Vagina (tissue), 2 donors: ENCODE results near the gene SNORC. TPM values are rescaled to one million over a fixed set of nuclear protein-coding genes. Genes with fewer than 3 reads are reported as not detected.

Source experiments
- DNase-seq, 2 donors: peaks; one replicate each; pipeline ENCODE4 v3.0.0-alpha.2; 2017; ENCODE audit errors: extremely low spot score in 2 of 2
- H3K27ac ChIP-seq: fragments of 200-600 bp; sonication (generic); one replicate; pipeline ENCODE4 v1.5.1; 2019
- H3K27me3 ChIP-seq: fragments of 200-600 bp; sonication (generic); one replicate; pipeline ENCODE4 v1.5.1; 2019
- H3K36me3 ChIP-seq, 2 donors: fragments of 200-600 bp; sonication (generic); one replicate each; pipeline ENCODE4 v1.5.1; 2017 to 2019
- H3K4me1 ChIP-seq: fragments of 200-600 bp; sonication (generic); one replicate; pipeline ENCODE4 v1.5.1; 2019
- H3K4me3 ChIP-seq, 2 donors: fragments of 200-600 bp; sonication (generic); 1 replicate in 1 of 2; 2 replicates in 1 of 2; pipeline ENCODE4 v1.5.1; 2016 to 2019
- H3K9me3 ChIP-seq: fragments of 200-600 bp; sonication (generic); one replicate; pipeline ENCODE4 v1.5.1; 2019
- intact Hi-C: fragments of 100-400 bp; cut with DNase I; formaldehyde crosslinking; loops from one replicate; pipeline ENCODE4 v1.15.1; 2023
- small RNA-seq: library from RNA; depleted of rRNA; stranded (forward); fragments of <200 nt; gene quantifications from one replicate; pipeline ENCODE3, GENCODE V24; 2016
- total RNA-seq: library from RNA; depleted of rRNA; stranded (reverse); fragments of >200 nt; gene quantifications from one replicate; pipeline ENCODE4 v1.2.3, GENCODE V29; 2016
- TF ChIP-seq, protein P1 (sequence below), 3 experiments: fragments of 450-650 bp in 2 of 3; fragments of 200-600 bp in 1 of 3; sonication (generic) in 1 of 3; IDR thresholded peaks; one replicate each; pipeline ENCODE4 v1.5.1; 2017 to 2019; ENCODE audit warnings: antibody characterized with exemption in 3 of 3, mild to moderate bottlenecking in 2 of 3, moderate library complexity in 2 of 3

SNORC gene
- total RNA-seq, 1 donor from 2014 or later: not detected

DNA sequence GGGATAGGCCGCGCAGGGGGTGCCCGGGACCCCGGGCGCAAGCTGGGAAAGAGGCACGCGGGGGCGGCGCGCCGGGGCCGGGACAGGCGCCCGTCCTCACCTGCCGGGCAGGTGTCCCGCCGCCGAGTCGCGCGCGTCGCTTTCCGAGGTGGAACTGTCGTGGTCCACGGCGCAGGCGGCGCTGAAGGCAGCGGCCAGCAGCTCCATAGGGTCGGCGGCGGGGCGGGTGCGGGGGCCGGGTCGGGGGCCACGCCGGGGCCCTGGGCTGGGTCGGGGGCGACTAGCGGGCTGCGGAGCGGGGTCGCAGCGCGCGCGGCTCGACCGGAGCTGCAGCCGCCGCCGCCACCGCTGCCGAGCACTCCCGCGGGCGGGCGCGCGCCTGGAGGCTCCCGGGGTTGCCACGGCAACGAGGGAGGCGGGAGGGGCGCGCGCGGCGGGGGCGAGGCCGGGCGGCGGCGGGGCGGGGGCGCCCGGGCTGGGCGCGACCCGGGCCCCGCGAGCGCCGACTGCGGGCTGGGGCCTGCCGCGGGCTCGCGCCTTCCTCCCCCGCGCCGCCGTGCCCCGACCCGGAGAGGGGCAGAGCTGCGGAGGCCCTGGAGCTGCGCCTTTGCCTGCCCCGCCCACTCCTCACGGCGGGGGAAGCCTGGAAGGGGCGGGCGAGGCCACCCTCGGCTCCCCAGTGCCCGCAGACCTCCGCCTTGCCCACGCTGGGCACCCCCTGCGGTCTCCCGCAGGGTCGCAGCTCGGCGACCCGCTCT is 57.9 kb downstream of the SNORC start:
- peaks cover 26% of the 10 kb centered on the region for H3K4me1 ChIP-seq
- peak overlapping the region; percentile 41 to 55 for H3K4me3 ChIP-seq
- no peaks in the 10 kb centered on the region for H3K9me3 ChIP-seq
- TF ChIP-seq, protein P1, sequence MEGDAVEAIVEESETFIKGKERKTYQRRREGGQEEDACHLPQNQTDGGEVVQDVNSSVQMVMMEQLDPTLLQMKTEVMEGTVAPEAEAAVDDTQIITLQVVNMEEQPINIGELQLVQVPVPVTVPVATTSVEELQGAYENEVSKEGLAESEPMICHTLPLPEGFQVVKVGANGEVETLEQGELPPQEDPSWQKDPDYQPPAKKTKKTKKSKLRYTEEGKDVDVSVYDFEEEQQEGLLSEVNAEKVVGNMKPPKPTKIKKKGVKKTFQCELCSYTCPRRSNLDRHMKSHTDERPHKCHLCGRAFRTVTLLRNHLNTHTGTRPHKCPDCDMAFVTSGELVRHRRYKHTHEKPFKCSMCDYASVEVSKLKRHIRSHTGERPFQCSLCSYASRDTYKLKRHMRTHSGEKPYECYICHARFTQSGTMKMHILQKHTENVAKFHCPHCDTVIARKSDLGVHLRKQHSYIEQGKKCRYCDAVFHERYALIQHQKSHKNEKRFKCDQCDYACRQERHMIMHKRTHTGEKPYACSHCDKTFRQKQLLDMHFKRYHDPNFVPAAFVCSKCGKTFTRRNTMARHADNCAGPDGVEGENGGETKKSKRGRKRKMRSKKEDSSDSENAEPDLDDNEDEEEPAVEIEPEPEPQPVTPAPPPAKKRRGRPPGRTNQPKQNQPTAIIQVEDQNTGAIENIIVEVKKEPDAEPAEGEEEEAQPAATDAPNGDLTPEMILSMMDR (IDR thresholded peaks at IDR 0.05): no peak
- no peaks in the 10 kb centered on the region for H3K27me3 ChIP-seq
- H3K27ac ChIP-seq: no peak overlapping the region
- no peaks in the 10 kb centered on the region for H3K36me3 ChIP-seq
- intact Hi-C loops: no loop called here
- no peak for DNase-seq

Small RNA genes lying within 50 kb of the gene (small RNA-seq; reads per million reads assigned to genes)
- gene RF00019: not detected

Other genes starting within 250 kb of the SNORC start
- 22.6 TPM for gene EFHD1, start 236.7 kb upstream of the SNORC start, total RNA-seq
- gene GIGYF2, start 172.9 kb upstream of the SNORC start, total RNA-seq: 69.0 TPM
- not detected for gene KCNJ13, start 93.7 kb upstream of the SNORC start, total RNA-seq
- gene NGEF, start 143.0 kb downstream of the SNORC start, total RNA-seq: 4.9 TPM
- gene NEU2, start 162.4 kb downstream of the SNORC start, total RNA-seq: not detected
- 33.4 TPM for gene INPP5D, start 190.1 kb downstream of the SNORC start, total RNA-seq